ENCODE measurements around the gene TRPC5OS.

DNA sequence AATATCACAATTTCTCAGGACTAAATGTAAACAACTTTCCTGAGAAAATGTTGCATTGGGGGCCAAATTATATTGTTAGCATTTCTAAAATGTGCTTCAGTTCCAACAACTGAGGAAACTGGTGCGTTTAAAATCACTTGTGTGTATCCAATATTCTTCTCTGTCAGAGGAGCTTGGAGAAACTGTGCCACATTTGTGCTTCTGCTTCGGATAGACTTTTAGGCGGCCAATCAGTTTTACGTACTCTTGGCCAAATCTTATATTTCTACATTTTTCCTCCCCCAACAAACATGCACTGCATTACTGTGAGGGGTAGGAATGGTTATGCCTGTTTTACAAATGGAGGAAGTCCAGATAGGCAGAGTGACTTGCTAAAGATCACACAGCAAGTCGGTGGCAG, 27.4 kb upstream of the TRPC5OS start:
- TF ChIP-seq, protein P1, sequence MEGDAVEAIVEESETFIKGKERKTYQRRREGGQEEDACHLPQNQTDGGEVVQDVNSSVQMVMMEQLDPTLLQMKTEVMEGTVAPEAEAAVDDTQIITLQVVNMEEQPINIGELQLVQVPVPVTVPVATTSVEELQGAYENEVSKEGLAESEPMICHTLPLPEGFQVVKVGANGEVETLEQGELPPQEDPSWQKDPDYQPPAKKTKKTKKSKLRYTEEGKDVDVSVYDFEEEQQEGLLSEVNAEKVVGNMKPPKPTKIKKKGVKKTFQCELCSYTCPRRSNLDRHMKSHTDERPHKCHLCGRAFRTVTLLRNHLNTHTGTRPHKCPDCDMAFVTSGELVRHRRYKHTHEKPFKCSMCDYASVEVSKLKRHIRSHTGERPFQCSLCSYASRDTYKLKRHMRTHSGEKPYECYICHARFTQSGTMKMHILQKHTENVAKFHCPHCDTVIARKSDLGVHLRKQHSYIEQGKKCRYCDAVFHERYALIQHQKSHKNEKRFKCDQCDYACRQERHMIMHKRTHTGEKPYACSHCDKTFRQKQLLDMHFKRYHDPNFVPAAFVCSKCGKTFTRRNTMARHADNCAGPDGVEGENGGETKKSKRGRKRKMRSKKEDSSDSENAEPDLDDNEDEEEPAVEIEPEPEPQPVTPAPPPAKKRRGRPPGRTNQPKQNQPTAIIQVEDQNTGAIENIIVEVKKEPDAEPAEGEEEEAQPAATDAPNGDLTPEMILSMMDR (IDR thresholded peaks at IDR 0.05), result no peak
- TF ChIP-seq POLR2A (IDR thresholded peaks at IDR 0.05), result no peak
